H7 (cell line): ENCODE measurements around the gene HEPHL1. TPM values are rescaled to one million over a fixed set of nuclear protein-coding genes. Genes with fewer than 3 reads are reported as not detected.
"Not testable (repeated sequence)": the region's sequence is repeated elsewhere in the genome, so short reads cannot be mapped to it uniquely, and the experiment has no call there.

ENCODE experiments used
- DNase-seq: peaks from one replicate; pipeline ENCODE4 v3.0.0; 2012
- H3K27me3 ChIP-seq: 2 replicates; pipeline ENCODE4 v1.6.0; 2011; ENCODE audit warnings: mild to moderate bottlenecking, low read length; ENCODE audit not compliant: control insufficient read depth, insufficient read depth
- H3K36me3 ChIP-seq: replicated peaks from 2 replicates; pipeline ENCODE4 v1.5.1; 2011; ENCODE audit warnings: low read length; ENCODE audit not compliant: control insufficient read depth, insufficient read depth
- H3K4me3 ChIP-seq: 2 replicates; pipeline ENCODE4 v1.5.1; 2011; ENCODE audit warnings: low read depth, mild to moderate bottlenecking, control low read depth, low read length, moderate library complexity; ENCODE audit not compliant: insufficient read depth
- total RNA-seq: library from RNA; depleted of rRNA; stranded (reverse); fragments of >200 nt; shearing (Covaris generic); gene quantifications from 2 replicates; pipeline ENCODE4 v1.2.3, GENCODE V29; 2014; rRNA removed

The HEPHL1 gene
- total RNA-seq, 1 experiment from 2014 or later = not detected

- peak; percentile 47 for DNase-seq
- Histone ChIP-seq H3K27me3 (no peaks in the 10 kb centered on the region), H3K36me3 (peaks cover 2% of the 10 kb centered on the region; the same call in 1 of the 2 replicates), H3K4me3 (no peak overlapping the region)
Observed at GRCh38 chr11:94151903-94152677, 130.9 kb downstream of the HEPHL1 start.

- no peak for DNase-seq
- Histone ChIP-seq H3K4me3 (no peak overlapping the region), H3K27me3 (no peaks in the 10 kb centered on the region), H3K36me3 (peaks cover 2% of the 10 kb centered on the region; the same call in 1 of the 2 replicates)
Observed at GRCh38 chr11:94152678-94153065, 131.5 kb downstream of the HEPHL1 start.

- peaks cover 2% of the 10 kb centered on the region; the same call in 1 of the 2 replicates for H3K36me3 ChIP-seq
- DNase-seq = no peak
- H3K4me3 ChIP-seq = no peak overlapping the region
- H3K27me3 ChIP-seq = no peaks in the 10 kb centered on the region
Observed at GRCh38 chr11:94153320-94153719, 132.2 kb downstream of the HEPHL1 start.

- no peaks in the 10 kb centered on the region for H3K27me3 ChIP-seq
- no peak for DNase-seq
- H3K4me3 ChIP-seq = no peak overlapping the region
- peaks cover 2% of the 10 kb centered on the region; the same call in 1 of the 2 replicates for H3K36me3 ChIP-seq
Observed at GRCh38 chr11:94154095-94154856, 133.1 kb downstream of the HEPHL1 start.

GRCh38 chr11:94157339-94157738 is 136.2 kb downstream of the HEPHL1 start:
- DNase-seq, H3K27me3 ChIP-seq: not testable (repeated sequence)

More at GRCh38 chr11:94157339-94157738, 136.2 kb downstream of the HEPHL1 start:
- H3K4me3 ChIP-seq, H3K36me3 ChIP-seq: not testable (repeated sequence)

Other genes starting within 250 kb of the HEPHL1 start
- gene MED17, start 237.1 kb upstream of the HEPHL1 start, total RNA-seq = 24.5 and 36.8 TPM in 2 replicates
- gene VSTM5, start 170.7 kb upstream of the HEPHL1 start, total RNA-seq = 0.18 and 0.24 TPM in 2 replicates
- gene PANX1, start 107.5 kb downstream of the HEPHL1 start, total RNA-seq = 25.7 and 26.4 TPM in 2 replicates